GM19452 (cell line): ENCODE results near the gene EHD4.

Source experiments
- ATAC-seq: cut with Tn5 transposase; IDR thresholded peaks from one replicate; pipeline ENCODE4 v1.9.1; 2021; ENCODE audit not compliant: unreplicated experiment

Gene EHD4

DNA sequence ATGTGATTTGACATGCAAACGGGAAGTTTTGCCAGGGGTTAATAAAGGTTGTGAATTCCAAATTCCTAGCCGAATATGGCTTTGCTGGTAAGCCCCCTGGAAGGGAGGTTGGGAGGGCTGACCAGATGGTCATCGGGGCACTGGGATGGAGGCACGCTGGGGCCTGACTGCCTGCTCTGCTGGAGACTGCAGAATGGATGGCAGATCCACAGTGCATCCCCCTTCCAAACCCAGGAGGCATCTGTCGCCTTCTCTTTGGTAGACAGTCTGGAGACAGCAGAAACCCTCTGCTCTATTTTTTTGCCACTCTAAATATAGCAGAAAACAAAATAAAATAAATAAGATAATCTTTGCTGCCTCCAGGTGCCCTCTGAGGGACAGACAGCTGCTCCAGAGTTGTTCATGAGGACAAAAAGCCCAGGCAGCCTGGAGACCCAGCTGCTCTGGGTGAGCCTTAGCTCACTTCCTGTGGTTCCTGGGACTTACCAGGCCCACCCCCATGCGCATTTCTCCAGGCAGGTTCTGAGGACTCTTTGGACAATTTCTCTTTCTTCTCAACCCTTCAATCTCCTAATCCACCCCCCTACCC, 72.4 kb downstream of the EHD4 start:
- ATAC-seq: no peak

GRCh38 chr15:41897363-41897799, 75.0 kb downstream of the EHD4 start:
- no peak for ATAC-seq

DNA sequence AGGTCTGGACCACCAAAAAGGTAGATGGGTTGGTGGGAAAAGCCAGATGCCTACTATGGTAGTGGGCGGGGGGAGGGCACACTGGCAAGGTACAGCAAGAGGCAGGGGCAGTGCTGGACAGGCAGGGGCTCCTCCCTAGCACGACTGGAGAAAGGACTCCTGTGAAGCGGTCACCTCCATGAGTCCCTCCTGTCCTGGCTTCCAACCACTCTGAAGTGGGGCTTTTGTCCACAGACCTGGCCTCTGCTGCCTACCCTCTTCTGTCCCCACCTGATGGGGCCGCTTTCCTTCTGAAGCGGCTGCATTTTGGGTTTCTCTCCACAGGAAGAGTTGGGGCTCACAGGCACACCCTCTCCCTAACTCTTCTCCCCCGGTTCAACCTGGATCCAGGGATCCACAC, 75.8 kb downstream of the EHD4 start:
- no peak for ATAC-seq

- ATAC-seq: no peak
These were observed 76.4 kb downstream of the EHD4 start for GRCh38 chr15:41895957-41896356.

DNA sequence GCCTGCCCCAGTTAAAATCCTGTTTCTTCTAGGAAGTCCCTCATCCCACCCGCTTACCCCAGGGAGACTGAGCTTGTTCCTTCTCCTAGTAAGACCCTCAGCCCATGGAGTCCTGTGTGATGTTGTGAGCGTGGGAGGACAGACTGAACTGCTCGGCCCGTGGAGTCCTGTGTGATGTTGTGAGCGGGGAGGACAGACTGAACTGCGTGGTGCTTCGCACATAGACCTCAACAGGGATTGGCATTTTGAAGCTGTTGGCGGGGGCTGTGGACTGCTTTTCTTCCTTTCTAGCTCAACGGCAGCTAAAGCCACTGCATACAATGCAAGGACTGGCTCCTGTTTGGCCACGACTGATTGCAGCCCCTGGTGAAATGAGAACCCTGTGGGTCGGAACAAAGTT, 76.9 kb downstream of the EHD4 start:
- ATAC-seq: no peak

DNA sequence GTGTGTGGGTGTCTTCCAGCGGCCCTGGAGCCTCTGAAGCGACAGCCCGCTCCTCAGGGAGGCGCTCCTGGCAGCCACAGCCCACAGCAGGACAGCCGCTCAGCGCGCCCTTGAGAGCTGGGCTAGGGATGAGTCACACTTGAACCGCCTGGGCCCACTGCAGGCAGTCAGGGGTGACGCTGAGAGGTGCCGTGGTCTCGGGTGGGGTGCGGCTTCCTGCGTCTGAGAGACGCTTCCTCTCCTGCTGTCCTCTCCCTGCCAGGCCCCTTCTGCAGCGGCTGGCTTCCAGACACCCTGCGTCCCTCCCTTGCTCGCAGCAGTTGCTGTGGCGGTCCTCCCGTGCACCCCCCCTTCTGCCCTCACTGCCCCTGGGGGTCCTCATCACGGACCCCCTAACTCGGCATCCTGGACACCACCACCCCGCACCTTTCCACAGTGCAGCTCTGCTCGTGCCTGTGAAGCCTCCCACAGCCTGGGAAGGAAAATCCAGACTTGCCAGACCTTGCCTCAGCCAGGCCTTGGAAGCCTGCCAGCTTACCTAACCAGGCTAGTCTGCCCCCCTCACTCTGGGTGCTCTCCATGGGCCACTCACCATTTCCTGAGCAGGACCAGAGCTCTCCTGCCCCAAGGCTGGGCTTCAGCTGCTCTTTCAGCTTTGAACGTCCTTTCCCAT, 77.4 kb downstream of the EHD4 start:
- ATAC-seq: peak; percentile 91

GRCh38 chr15:41894251-41894790, 78.0 kb downstream of the EHD4 start:
- ATAC-seq: no peak

DNA sequence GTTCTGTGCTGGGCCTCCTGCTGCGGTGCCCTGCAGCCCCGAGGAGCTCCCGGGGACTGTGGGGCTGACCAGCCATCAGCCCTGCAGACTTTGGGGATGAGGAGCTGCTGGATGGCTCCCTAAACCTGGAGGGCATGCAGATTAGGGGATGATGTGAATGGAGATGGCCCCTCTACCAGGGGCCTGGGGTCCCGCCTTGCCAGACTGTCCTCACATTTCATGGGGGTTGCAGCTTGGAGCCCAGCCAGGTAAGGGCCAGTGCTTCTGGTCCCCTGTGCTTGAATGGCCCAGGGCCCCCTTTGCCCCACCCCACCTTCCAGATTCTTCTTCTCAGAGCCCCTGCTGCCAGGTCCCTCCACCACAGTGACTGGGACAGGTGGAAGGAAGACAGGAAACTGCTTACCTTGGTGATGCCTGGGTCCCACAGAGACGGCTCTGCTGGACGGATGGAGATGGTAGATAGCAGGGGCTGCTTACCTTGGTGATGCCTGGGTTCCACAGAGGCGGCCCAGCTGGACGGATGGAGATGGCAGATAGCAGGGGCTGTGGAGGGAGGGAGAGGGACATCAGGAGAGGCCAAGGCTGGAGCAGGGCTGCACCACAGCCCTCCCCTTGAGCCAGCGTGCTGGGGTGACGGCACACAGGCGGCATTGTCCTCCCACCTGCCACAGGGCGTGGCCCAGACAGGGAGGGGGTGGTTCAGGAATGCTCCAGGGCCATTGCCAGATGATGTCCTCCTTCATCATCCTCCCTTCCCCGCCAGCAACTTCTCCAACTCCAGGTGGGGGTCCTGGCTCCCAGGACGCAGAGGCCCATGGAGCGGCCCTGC, 78.7 kb downstream of the EHD4 start, which contains the start of gene SPTBN5:
SPTBN5 (minus strand) TSS at position 632 of the 829 bp plus-strand sequence; CDS start at position 76, 556 bp downstream.
- no peak for ATAC-seq

- no peak for ATAC-seq
These were observed 79.5 kb downstream of the EHD4 start for GRCh38 chr15:41892621-41893421.

- no peak for ATAC-seq
These were observed 80.4 kb downstream of the EHD4 start for GRCh38 chr15:41891946-41892345.

GRCh38 chr15:41891226-41891625, 81.1 kb downstream of the EHD4 start:
- no peak for ATAC-seq

DNA sequence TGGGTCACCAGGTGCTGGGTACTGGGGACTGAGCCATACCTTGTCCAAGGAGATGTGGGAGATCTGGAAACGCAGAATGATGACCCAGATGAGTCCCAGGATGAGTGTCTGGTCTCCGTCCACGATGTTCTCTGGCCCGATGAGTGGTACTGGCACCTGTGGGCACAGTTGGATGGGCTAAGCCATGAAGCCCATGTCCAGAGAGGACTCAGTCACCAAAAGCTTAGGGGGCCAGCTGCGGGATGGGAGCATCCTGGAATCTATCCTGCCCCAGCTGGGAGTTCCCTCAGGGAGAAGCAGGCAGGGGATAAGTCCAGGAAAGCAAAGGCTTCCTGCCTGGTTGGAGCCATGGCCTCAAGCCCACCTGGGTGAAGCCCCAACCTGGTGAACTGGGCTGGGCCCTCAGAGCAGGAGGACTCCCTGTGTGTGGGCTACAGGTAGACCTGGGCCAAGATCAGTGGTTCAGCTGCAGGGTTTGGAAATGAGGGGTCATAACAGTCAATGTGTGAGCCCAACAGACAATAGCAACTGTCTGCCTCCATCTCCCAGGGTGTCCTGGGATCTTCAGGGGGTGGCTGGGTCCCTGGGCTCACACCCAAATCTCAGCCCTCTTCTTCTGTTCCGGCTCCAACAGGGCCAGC, 82.2 kb downstream of the EHD4 start:
- no peak for ATAC-seq

DNA sequence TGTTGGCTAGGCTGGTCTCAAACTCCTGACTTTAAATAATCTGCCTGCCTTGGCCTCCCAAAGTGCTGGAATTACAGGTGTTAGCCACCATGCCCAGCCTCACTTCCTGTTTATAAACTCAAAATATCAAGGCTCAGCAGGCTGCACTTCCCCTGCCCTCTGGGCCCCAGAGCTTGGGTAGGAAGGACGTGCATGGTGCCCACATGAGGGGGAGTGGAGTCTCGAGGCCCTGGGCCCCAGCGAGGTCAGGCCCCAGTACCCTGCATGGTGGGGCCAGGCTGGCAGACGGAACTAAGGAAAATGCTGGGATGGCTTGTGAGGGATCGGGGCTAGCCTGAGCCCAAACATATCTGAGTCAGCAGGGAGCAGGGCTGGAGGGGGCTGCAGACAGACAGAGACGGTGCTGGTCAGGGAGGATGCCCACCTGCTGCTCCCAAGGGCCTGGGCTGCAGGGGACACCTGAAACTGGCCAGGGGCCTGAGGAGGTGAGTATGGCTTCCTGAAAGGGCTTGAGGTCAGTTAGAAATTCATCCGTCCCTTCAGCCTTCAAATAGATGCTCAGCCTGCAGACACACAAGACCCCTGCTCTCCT, 83.6 kb downstream of the EHD4 start:
- no peak for ATAC-seq

DNA sequence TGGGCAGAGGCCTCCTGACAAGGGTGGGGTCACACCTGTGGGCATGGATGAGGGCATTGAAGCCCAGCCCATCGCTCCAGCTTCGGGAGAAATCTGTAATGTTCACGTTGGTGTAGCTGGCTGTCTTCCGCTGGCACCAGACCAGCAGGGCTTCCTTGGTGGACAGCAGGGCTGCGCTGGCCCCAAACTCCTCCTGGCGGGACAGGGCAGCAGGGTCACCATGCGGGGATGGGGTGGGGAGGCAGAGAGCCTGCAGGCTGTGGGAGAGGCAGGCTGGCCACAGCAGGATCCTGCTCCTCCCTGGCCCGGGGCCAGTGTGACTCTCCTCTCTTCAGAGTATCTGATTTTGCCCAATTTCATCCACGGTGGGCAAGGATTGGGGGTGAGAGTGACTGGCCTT, 84.5 kb downstream of the EHD4 start:
- no peak for ATAC-seq

DNA sequence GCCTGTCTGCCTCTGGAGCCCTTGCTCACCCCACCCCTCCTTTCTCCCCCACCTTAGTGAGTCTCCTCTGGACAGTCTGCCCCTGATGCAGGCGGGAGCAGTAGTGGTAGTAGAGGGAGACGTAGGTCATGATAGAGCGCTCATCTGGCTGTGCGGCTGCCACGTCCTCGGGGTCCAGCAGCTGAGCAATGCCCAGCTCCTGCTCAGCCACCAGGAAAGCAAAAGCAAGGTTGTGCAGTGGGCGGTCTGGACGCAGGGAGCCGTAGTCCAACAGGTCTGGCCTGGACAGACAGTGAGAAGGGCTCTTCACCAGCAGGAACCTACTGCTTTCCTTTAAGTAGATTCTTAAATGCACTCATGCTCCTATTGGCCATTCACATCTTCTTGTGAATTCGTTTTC, 85.2 kb downstream of the EHD4 start:
- no peak for ATAC-seq

DNA sequence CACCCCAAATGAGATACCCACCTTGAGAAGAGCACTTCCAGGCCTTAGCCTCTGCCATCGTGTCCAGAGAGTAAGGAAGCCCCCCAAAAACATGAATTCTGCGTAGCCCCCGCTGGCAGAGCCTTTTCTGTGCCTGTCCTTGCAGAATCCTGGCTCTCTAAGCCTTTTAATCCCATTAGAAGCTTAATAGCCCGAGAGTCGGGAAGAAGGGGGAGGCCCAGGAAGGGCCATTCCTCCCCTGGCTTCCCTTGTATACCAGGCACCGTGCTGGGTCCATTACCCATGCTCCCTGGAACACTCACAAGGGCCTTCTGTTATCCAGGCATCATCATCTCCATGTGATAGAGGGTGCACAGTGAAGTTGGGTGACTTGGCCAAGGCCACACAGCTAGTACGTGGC, 85.6 kb downstream of the EHD4 start:
- no peak for ATAC-seq

DNA sequence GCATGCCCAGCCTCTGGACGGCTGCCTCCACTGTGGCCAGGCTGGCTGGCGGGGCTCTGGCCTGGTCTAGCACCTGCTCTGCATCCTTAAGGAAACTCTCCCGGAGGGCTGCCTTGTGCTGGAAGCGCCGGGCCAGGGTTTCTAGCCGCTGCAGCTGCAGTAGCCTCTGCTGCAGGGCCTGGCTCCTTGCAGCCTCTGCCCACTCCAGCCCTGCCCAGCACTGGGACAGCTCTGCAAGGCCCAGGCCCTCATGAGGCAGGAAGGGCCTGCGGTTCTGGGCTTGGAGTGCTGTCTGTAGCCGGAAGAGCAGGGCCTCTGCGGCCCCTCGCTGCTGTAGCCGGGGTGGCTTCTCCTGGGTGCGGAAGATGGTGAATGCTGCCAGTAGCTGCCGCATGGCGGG, 86.5 kb downstream of the EHD4 start:
- no peak for ATAC-seq

DNA sequence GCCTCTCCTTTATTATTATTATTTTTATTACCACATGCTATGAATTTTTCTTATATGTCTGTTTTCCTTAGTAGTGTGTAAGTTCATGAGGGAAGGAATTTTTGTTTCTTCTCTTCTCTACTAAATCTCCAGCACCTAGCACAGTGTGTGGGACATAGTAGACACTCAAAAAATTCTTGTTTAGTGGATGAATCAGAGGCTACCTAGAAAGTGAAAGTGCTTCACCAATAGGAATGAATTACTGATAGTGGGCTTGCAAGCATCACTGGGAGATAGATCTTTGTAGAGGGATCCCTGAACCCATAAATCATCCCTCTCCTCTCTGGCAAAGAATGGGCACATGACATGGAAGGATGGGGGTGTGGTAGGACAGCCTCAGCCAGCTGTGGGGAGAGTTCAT, 87.0 kb downstream of the EHD4 start:
- no peak for ATAC-seq

DNA sequence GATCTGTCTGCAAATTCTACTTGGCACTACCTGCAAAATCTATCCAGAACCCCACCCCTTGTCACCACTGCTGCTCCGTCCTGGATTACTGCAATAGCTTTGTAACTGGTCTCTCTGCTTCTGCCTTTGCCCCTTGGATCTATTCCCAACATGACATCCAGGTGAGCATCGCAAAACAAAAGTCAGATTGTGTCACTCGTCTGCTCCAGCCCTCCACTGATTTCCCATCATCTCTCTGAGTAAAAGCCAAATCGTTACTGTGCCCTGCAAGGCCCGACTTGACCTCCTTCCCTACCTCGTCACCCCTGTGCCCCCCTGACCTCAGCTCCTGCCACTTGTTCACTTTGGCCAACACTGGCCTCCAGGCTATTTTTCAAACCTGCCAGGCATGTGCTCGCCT, 87.9 kb downstream of the EHD4 start:
- ATAC-seq: no peak

- no peak for ATAC-seq
These were observed 88.9 kb downstream of the EHD4 start for GRCh38 chr15:41883484-41883825.
